Measurements from ENCODE around the gene PRPF40B.

Gene PRPF40B

DNA sequence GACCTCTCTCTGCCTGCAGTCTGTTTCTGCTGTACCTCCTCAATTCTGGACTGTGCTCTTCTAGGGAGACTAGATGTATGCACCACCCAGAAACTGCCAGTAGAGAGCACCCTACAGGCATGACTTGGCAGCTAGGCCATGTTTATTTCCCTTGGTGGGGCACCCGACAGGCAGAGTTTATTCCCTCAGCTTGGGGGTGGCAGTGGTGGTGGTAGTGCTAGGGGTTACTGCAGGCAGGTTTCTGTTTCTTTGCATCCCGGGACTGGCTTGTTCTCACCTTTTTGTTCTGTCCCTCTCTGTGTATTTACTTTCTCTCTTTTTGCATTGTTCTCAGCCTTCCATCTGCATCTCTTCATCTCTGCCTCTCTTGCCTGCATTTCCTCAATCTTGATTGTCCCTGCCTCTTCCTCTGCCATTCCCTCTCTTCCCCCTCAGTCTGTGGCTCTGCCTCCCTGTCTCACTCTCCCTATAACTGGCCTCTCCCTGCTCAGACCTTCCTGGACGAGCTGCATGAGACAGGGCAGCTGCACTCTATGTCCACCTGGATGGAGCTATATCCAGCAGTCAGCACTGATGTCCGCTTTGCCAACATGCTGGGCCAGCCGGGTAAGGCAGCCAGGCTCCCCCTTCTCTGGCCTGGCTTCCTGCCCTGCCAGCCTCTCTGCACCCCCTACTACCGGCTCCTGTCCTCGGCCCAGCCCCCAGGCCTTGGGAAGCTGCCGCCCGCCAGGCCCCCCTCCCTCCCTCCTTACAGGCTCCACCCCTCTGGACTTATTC is 13.8 kb downstream of the PRPF40B start:
- Histone ChIP-seq H3K4me2 (ENCODE audit: low read depth, low read length, poor library complexity, severe bottlenecking) (no peak overlapping the region), H3K27ac (ENCODE audit: low read depth, low read length) (no peak overlapping the region)

DNA sequence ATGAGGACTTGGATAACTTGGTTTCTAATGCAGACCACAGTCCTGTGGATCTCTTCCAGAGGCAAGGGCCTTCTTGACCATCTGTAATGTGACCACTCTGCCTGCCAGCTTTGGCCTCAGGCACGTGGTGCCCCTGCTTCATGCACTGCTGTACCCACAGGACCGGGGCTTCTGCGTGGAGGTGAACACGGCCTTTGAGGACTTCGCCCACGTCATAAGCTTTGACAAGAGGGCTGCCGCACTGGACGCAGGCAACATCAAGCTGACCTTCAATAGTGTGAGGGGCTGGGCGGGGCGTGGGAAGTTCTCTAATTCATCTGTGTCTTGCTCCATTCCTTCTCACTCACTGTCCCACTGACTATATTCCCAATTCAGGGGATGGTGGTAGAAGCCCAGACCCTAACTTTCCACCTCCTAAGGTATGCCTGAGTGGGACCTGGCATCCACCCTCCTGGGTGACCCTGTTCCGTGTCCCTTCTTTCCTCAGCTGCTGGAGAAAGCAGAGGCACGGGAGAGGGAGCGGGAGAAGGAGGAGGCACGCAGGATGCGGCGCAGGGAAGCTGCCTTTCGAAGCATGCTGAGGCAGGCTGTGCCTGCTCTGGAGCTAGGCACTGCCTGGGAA is 18.5 kb downstream of the PRPF40B start:
- H3K36me3 ChIP-seq (ENCODE audit: low read length) = no peaks in the 10 kb centered on the region
- no peaks in the 10 kb centered on the region for H3K9me3 ChIP-seq (ENCODE audit: insufficient read depth, low read length)

More for the DNA sequence above, 13.8 kb downstream of the PRPF40B start:
- no peak overlapping the region for H3K4me3 ChIP-seq (ENCODE audit: insufficient read depth, low read length, poor library complexity, severe bottlenecking)
- no peaks in the 10 kb centered on the region for H3F3A ChIP-seq (ENCODE audit: insufficient read depth)
- TF ChIP-seq, protein P1, sequence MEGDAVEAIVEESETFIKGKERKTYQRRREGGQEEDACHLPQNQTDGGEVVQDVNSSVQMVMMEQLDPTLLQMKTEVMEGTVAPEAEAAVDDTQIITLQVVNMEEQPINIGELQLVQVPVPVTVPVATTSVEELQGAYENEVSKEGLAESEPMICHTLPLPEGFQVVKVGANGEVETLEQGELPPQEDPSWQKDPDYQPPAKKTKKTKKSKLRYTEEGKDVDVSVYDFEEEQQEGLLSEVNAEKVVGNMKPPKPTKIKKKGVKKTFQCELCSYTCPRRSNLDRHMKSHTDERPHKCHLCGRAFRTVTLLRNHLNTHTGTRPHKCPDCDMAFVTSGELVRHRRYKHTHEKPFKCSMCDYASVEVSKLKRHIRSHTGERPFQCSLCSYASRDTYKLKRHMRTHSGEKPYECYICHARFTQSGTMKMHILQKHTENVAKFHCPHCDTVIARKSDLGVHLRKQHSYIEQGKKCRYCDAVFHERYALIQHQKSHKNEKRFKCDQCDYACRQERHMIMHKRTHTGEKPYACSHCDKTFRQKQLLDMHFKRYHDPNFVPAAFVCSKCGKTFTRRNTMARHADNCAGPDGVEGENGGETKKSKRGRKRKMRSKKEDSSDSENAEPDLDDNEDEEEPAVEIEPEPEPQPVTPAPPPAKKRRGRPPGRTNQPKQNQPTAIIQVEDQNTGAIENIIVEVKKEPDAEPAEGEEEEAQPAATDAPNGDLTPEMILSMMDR (IDR thresholded peaks at IDR 0.05; ENCODE audit: insufficient read depth, low read length, poor library complexity, severe bottlenecking) = peak; percentile 64
- TF ChIP-seq EZH2phosphoT487 (conservative IDR thresholded peaks at IDR 0.05; ENCODE audit: low read length) = no peak
- no peaks in the 10 kb centered on the region for H4K20me1 ChIP-seq (ENCODE audit: low read depth, low read length)
- H3K79me2 ChIP-seq (ENCODE audit: insufficient read depth, low read length) = no peaks in the 10 kb centered on the region
- no peak overlapping the region for H2AFZ ChIP-seq (ENCODE audit: low read depth, low read length, severe bottlenecking)
- no peaks in the 10 kb centered on the region for H3K36me3 ChIP-seq (ENCODE audit: low read length)
- no peaks in the 10 kb centered on the region for H3K9me3 ChIP-seq (ENCODE audit: insufficient read depth, low read length)
- no peak overlapping the region for H3K9ac ChIP-seq (ENCODE audit: low read length)
- no peaks in the 10 kb centered on the region for H3K9me2 ChIP-seq (replicated peaks; ENCODE audit: insufficient read depth, low read length)
- H3K27me3 ChIP-seq (ENCODE audit: low read length) = no peaks in the 10 kb centered on the region

DNA sequence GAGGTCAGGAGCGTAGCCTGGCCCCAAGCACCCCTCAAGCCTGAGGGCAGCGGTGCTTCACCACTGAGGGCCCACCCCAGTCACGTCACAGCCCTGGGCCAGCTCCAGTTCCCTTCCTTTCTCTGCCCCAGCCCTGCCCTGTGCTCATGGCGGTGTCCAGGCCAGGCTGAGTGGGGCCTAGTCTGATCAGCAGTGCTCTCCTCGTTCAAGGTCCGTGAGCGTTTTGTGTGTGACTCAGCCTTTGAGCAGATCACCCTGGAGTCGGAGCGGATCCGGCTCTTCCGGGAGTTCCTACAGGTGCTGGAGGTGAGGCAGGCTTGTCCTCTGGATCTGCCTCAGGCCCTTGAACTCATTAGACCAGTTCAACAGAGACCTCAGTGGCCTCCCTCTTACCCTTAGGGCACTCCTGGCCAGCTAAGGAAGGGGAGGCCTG is 19.0 kb downstream of the PRPF40B start:
- H3K36me3 ChIP-seq (ENCODE audit: low read length) = no peaks in the 10 kb centered on the region
- no peak overlapping the region for H3K4me3 ChIP-seq (ENCODE audit: insufficient read depth, low read length, poor library complexity, severe bottlenecking)
- H3K4me2 ChIP-seq (ENCODE audit: low read depth, low read length, poor library complexity, severe bottlenecking) = no peak overlapping the region
- no peaks in the 10 kb centered on the region for H3K9me3 ChIP-seq (ENCODE audit: insufficient read depth, low read length)
- H3K9me2 ChIP-seq (replicated peaks; ENCODE audit: insufficient read depth, low read length) = no peaks in the 10 kb centered on the region
- H3K27me3 ChIP-seq (ENCODE audit: low read length) = no peaks in the 10 kb centered on the region
- no peaks in the 10 kb centered on the region for H3F3A ChIP-seq (ENCODE audit: insufficient read depth)
- H3K9ac ChIP-seq (ENCODE audit: low read length) = no peak overlapping the region
- H3K27ac ChIP-seq (ENCODE audit: low read depth, low read length) = no peak overlapping the region
- TF ChIP-seq, protein P1 (IDR thresholded peaks at IDR 0.05; ENCODE audit: insufficient read depth, low read length, poor library complexity, severe bottlenecking) = no peak
- TF ChIP-seq EZH2phosphoT487 (conservative IDR thresholded peaks at IDR 0.05; ENCODE audit: low read length) = no peak
- H3K79me2 ChIP-seq (ENCODE audit: insufficient read depth, low read length) = no peaks in the 10 kb centered on the region
- no peak overlapping the region for H2AFZ ChIP-seq (ENCODE audit: low read depth, low read length, severe bottlenecking)
- no peaks in the 10 kb centered on the region for H4K20me1 ChIP-seq (ENCODE audit: low read depth, low read length)

More for the DNA sequence above, 18.5 kb downstream of the PRPF40B start:
- Histone ChIP-seq H3K9ac (ENCODE audit: low read length) (no peak overlapping the region), H3F3A (ENCODE audit: insufficient read depth) (no peaks in the 10 kb centered on the region), H4K20me1 (ENCODE audit: low read depth, low read length) (no peaks in the 10 kb centered on the region), H3K4me3 (ENCODE audit: insufficient read depth, low read length, poor library complexity, severe bottlenecking) (no peak overlapping the region), H2AFZ (ENCODE audit: low read depth, low read length, severe bottlenecking) (no peak overlapping the region), H3K9me2 (replicated peaks; ENCODE audit: insufficient read depth, low read length) (no peaks in the 10 kb centered on the region), H3K27ac (ENCODE audit: low read depth, low read length) (no peak overlapping the region), H3K79me2 (ENCODE audit: insufficient read depth, low read length) (no peaks in the 10 kb centered on the region), H3K27me3 (ENCODE audit: low read length) (no peaks in the 10 kb centered on the region), H3K4me2 (ENCODE audit: low read depth, low read length, poor library complexity, severe bottlenecking) (no peak overlapping the region)
- no peak for TF ChIP-seq EZH2phosphoT487 (conservative IDR thresholded peaks at IDR 0.05; ENCODE audit: low read length)

DNA sequence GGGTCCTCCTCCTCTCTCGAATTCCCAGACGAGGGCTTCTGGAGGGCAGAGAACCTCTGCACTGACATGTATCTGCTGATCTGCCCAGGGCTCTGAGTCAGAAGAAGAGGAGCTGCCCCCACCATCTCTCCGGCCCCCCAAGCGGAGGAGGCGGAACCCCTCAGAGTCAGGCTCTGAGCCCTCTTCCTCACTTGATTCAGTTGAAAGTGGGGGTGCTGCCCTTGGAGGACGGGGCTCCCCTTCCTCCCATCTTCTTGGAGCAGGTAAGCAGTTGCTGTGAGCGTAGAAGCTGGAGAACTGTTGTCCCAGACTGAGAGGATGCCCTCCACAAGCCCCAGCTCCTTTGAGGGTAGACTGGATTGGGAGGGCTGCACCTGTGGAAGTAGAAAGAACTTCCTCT is 19.8 kb downstream of the PRPF40B start:
- TF ChIP-seq, protein P1 (IDR thresholded peaks at IDR 0.05; ENCODE audit: insufficient read depth, low read length, poor library complexity, severe bottlenecking) = no peak
- TF ChIP-seq EZH2phosphoT487 (conservative IDR thresholded peaks at IDR 0.05; ENCODE audit: low read length) = no peak
- Histone ChIP-seq H3K27ac (ENCODE audit: low read depth, low read length) (no peak overlapping the region), H2AFZ (ENCODE audit: low read depth, low read length, severe bottlenecking) (no peak overlapping the region), H3K4me3 (ENCODE audit: insufficient read depth, low read length, poor library complexity, severe bottlenecking) (no peak overlapping the region), H3K9me2 (replicated peaks; ENCODE audit: insufficient read depth, low read length) (no peaks in the 10 kb centered on the region), H3K27me3 (ENCODE audit: low read length) (no peaks in the 10 kb centered on the region), H3K9me3 (ENCODE audit: insufficient read depth, low read length) (no peaks in the 10 kb centered on the region), H3K36me3 (ENCODE audit: low read length) (no peaks in the 10 kb centered on the region), H3K9ac (ENCODE audit: low read length) (no peak overlapping the region), H3K4me2 (ENCODE audit: low read depth, low read length, poor library complexity, severe bottlenecking) (no peak overlapping the region), H3F3A (ENCODE audit: insufficient read depth) (no peaks in the 10 kb centered on the region), H4K20me1 (ENCODE audit: low read depth, low read length) (no peaks in the 10 kb centered on the region), H3K79me2 (ENCODE audit: insufficient read depth, low read length) (no peaks in the 10 kb centered on the region)
